AG10803 (cell line): ENCODE data around the gene IFT88.

Source experiments
- DNase-seq: peaks from one replicate; pipeline ENCODE4 v3.0.0; 2010; ENCODE audit warnings: low read depth
- H3K4me3 ChIP-seq: 2 replicates; pipeline ENCODE4 v1.5.1; 2011; ENCODE audit warnings: mild to moderate bottlenecking, low read length, control low read depth
- TF ChIP-seq, protein P1 (sequence below): conservative IDR thresholded peaks from 2 replicates; pipeline ENCODE4 v1.5.1; 2011; ENCODE audit warnings: mild to moderate bottlenecking, low read length, control low read depth, inconsistent platforms

IFT88 gene

DNA sequence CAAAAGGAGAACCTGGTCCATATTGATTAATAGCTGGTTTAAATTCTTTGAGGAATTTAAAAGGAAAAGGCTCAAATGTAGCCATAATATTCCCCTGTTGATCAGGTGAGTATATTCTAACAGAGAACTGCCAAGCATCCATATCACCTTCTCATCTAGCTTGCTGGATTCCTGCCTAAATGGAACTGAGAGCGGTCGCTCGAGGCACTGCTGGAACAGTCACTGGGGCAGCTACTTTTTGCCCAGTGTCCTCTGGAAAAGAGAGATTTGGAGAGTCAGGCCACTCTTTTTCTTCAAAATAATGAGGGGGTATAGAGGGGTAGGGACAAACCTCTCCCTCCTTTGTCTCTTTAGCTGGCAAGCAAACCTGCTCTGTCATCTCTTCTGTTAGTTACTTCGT lies 117.1 kb downstream of the IFT88 start:
- H3K4me3 ChIP-seq: no peak overlapping the region
- DNase-seq: no peak
- TF ChIP-seq, protein P1, sequence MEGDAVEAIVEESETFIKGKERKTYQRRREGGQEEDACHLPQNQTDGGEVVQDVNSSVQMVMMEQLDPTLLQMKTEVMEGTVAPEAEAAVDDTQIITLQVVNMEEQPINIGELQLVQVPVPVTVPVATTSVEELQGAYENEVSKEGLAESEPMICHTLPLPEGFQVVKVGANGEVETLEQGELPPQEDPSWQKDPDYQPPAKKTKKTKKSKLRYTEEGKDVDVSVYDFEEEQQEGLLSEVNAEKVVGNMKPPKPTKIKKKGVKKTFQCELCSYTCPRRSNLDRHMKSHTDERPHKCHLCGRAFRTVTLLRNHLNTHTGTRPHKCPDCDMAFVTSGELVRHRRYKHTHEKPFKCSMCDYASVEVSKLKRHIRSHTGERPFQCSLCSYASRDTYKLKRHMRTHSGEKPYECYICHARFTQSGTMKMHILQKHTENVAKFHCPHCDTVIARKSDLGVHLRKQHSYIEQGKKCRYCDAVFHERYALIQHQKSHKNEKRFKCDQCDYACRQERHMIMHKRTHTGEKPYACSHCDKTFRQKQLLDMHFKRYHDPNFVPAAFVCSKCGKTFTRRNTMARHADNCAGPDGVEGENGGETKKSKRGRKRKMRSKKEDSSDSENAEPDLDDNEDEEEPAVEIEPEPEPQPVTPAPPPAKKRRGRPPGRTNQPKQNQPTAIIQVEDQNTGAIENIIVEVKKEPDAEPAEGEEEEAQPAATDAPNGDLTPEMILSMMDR: no peak

- DNase-seq: no peak
- no peak overlapping the region for H3K4me3 ChIP-seq
- TF ChIP-seq, protein P1: no peak
Measured at GRCh38 chr13:20684546-20684945, 117.6 kb downstream of the IFT88 start.

DNA sequence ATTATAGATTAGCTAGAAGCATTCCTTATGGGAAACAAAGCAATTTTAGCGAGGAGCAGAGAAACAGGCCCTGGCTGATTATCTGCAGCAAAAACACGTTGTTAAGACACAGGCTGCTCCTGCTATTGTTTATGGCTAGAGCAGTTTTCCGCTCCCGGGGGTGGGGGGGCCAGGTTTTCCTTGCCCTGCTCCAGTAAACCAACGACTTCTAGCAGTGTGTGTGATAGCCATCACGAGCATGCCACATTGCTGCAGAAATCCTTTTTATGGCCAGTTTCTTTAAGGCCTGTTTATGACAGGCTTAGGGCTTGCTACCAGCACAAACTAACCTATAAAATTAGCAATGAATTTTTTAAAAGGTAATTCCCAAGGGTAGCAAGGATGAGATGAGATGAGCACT lies 118.1 kb downstream of the IFT88 start:
- DNase-seq: no peak
- H3K4me3 ChIP-seq: no peak overlapping the region
- TF ChIP-seq, protein P1: no peak

- TF ChIP-seq, protein P1: no peak
- no peak for DNase-seq
Measured at GRCh38 chr13:20686167-20686566, 119.2 kb downstream of the IFT88 start.

GRCh38 chr13:20686863-20687579 lies 120.1 kb downstream of the IFT88 start:
- no peak for DNase-seq
- TF ChIP-seq, protein P1: no peak
- H3K4me3 ChIP-seq: no peak overlapping the region

More at GRCh38 chr13:20686167-20686566, 119.2 kb downstream of the IFT88 start:
- H3K4me3 ChIP-seq: no peak overlapping the region

DNA sequence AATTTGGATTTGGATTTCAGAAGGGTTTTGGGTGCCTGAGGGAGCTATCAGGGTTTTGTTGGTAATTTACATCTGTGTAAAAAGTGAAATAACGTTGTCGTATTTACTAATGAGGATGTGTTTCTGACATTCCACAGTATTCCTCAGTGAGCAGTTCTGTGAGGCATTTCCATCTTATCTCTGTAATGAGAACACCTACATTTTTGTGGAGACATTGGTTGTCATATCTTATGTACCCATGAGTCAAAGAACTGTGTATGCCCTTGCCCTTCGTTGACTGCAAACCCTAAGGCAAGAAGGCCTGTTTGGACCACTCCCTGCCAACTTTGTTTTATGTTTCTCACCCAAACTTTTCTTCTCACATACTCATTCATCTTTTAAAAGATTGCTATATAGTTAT lies 122.3 kb downstream of the IFT88 start:
- DNase-seq: no peak

DNA sequence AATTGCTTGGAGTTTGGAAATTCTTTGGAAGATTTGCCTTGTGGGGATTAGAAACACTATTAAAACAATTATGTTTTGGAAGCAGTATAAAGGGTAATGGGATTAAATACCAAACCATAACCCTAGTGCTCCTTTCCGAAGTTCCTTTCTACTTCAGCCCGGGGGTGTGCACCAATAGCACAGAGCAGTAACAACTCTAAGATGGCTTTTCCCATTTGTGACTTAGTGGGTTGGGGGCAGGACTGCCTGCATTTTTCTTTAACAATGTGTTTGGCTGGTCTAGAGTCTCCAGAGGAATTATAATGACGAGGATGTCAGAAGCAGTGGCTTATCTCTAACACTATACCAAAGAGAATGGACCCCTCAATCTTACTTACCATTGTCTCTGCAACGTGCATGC lies 124.7 kb downstream of the IFT88 start:
- TF ChIP-seq, protein P1: no peak
- no peak overlapping the region for H3K4me3 ChIP-seq
- no peak for DNase-seq

More for the DNA sequence above, 122.3 kb downstream of the IFT88 start:
- TF ChIP-seq, protein P1: no peak
- no peak overlapping the region for H3K4me3 ChIP-seq
